Panc1 (cell line): ENCODE measurements around the gene GLUL. TPM values are rescaled to one million over a fixed set of nuclear protein-coding genes. Genes with fewer than 3 reads are reported as not detected.

Experiments used
- ATAC-seq: fragments of 200-7000 bp; cut with Tn5 transposase; 2 replicates; pipeline ENCODE4 v1.9.1; 2020; ENCODE audit warnings: mild to moderate bottlenecking, moderate library complexity
- Bru-seq: library from RNA; stranded (reverse); fragments of 400-500 nt; gene quantifications from one replicate; lab custom pipeline; 2021; lab: Mats Ljungman, UMichigan
- BruChase-seq, 2 experiments: library from RNA; stranded (reverse); fragments of 400-500 nt; gene quantifications; one replicate each; lab custom pipeline; 2021; lab: Mats Ljungman, UMichigan
- BruUV-seq: library from RNA; stranded (reverse); fragments of 400-500 nt; replicated peaks from 2 replicates; lab custom pipeline; 2021; lab: Mats Ljungman, UMichigan
- CTCF ChIA-PET: fragments of 300-600 bp; sonication (Branson Sonifier 250); formaldehyde crosslinking; loops from one replicate; lab custom pipeline; 2022; ENCODE audit warnings: antibody characterized with exemption; lab: Charles Lee
- POLR2A ChIA-PET: fragments of 300-600 bp; sonication (Branson Sonifier 250); formaldehyde crosslinking; loops from one replicate; lab custom pipeline; 2022; ENCODE audit warnings: antibody characterized with exemption; lab: Charles Lee
- DNase-seq: peaks from one replicate; pipeline ENCODE4 v3.0.0-alpha.2; 2010; ENCODE audit warnings: low read depth, low spot score
- H3K27ac ChIP-seq: 2 replicates; pipeline ENCODE4 v1.5.1; 2011; ENCODE audit warnings: mild to moderate bottlenecking, low read length, inconsistent platforms
- H3K27me3 ChIP-seq: fragments of 200-500 bp; sonication (Bioruptor generic); 2 replicates; pipeline ENCODE4 v1.6.0; 2014; ENCODE audit warnings: low read length, inconsistent platforms; ENCODE audit not compliant: control insufficient read depth, insufficient read depth
- H3K36me3 ChIP-seq: fragments of 200-500 bp; sonication (Bioruptor generic); 2 replicates; pipeline ENCODE4 v1.5.1; 2014; ENCODE audit warnings: inconsistent platforms, mild to moderate bottlenecking, low read length, moderate library complexity; ENCODE audit not compliant: control insufficient read depth, insufficient read depth
- H3K4me1 ChIP-seq: 2 replicates; pipeline ENCODE4 v1.5.1; 2011; ENCODE audit warnings: inconsistent platforms, mild to moderate bottlenecking, low read length, moderate library complexity; ENCODE audit not compliant: control insufficient read depth, insufficient read depth
- H3K4me3 ChIP-seq, 2 experiments: 2 replicates each; pipeline ENCODE4 v1.5.1; 2011 to 2012; ENCODE audit warnings: low read depth in 2 of 2, low read length in 2 of 2, mild to moderate bottlenecking in 2 of 2, inconsistent platforms in 1 of 2, moderate library complexity in 1 of 2
- H3K9me3 ChIP-seq: fragments of 200-500 bp; sonication (Bioruptor generic); 2 replicates; pipeline ENCODE4 v1.5.1; 2014; ENCODE audit warnings: low read depth, mild to moderate bottlenecking, inconsistent platforms, low read length, moderate library complexity; ENCODE audit not compliant: control insufficient read depth, insufficient read depth
- POLR2AphosphoS5 ChIP-seq: IDR thresholded peaks from 2 replicates; pipeline ENCODE4 v1.6.1; 2012; ENCODE audit warnings: mild to moderate bottlenecking, low read depth, low read length, moderate library complexity
- SIN3A ChIP-seq: IDR thresholded peaks from 2 replicates; pipeline ENCODE4 v1.6.1; 2012; ENCODE audit warnings: low read depth, mild to moderate bottlenecking, low read length, moderate library complexity, borderline replicate concordance; ENCODE audit not compliant: insufficient read depth
- TCF7L2 ChIP-seq: IDR thresholded peaks from 2 replicates; pipeline ENCODE4 v1.6.1; 2011; ENCODE audit warnings: mild to moderate bottlenecking, low read depth, low read length, inconsistent platforms
- in situ Hi-C: cut with HindIII; loops from 2 replicates; pipeline ENCODE4 v1.10.0; 2016; ENCODE audit warnings: low sequenced_read_pairs, low pct_unique_long_range_greater_than_20kb
- intact Hi-C: fragments of 100-400 bp; cut with micrococcal nuclease; formaldehyde crosslinking; loops from one replicate; pipeline ENCODE4 v1.10.0; 2022; ENCODE audit not compliant: unreplicated experiment
- long read RNA-seq: library from polyadenylated mRNA; unstranded; transcript quantifications from one replicate; pipeline ENCODE4 v2.0.0, GENCODE V29; 2021; ENCODE audit not compliant: unreplicated experiment
- polyA plus RNA-seq: library from polyadenylated mRNA; unstranded; fragments of >200 nt; gene quantifications from one replicate; pipeline ENCODE4 v1.2.1, GENCODE V29; 2012; ENCODE audit warnings: missing spikeins; ENCODE audit not compliant: insufficient read length
- total RNA-seq: library from RNA; stranded (reverse); gene quantifications from one replicate; pipeline ENCODE4 v1.2.1, GENCODE V29; 2021; ENCODE audit not compliant: unreplicated experiment
- TF ChIP-seq, protein P1 (sequence below), 2 experiments: IDR thresholded peaks; 2 replicates each; pipeline ENCODE4 v1.6.1; 2011 to 2012; ENCODE audit warnings: low read depth in 2 of 2, control low read depth in 1 of 2, low read length in 1 of 2, mild to moderate bottlenecking in 1 of 2, moderate library complexity in 1 of 2; ENCODE audit not compliant: insufficient read depth in 1 of 2
- TF ChIP-seq, protein P2 (sequence below): fragments of 450-650 bp; IDR thresholded peaks from 2 replicates; pipeline ENCODE4 v1.5.1; 2017; ENCODE audit warnings: mild to moderate bottlenecking

Gene GLUL
- total RNA-seq = 55.2 TPM
- polyA plus RNA-seq = 42.7 TPM
- Bru-seq, nascent RNA = percentile 72 among the genes with signal in this experiment
- percentile 92 among the genes with signal in this experiment for BruChase-seq, experiment 1, labeled RNA remaining after a 2-hour chase
- BruChase-seq, experiment 2, labeled RNA remaining after a 6-hour chase = percentile 92 among the genes with signal in this experiment
- long read RNA-seq, full-length matches to known transcripts = 50 of 66 reads
- long read RNA-seq, partial matches to known transcripts = 3 of 66 reads
- long read RNA-seq, other reads (novel, unspliced or antisense) = 13 of 66 reads

DNA sequence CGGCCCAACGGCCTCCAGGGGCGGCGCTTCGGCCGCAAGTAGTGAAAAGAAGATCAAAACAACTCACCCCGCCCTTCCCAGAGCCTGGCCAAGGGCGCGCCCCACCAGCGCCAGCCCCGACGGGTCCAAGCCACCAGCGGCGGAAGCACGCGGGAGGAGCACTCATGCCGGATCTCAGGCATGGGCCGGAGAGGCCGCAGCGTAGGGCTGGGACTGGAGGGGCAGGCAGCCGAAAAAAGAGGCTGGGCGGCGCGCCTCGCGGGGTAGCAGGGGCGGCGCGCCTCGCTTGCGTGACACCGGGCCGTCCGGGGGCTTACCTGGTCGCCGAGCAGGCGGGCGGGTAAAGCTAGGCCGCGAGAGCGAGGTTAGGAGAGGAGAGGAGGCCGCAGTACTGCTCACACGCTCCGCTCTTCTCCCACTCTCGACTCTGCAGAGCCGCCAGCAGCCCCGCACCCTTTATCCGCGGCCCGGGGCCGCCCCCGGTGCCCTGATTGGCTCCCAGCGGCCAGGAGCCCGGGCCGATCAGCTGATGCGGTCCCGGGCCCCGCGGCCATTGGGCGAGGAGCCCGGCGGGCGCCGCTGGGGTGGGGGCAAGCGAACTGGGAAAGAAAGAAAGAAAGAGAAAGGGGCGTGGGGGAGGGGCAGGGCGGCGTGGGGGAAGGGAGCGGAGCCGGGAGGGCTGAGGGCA, at the start of gene GLUL:
Gene GLUL, minus strand, starts transcription at position 429 of the 688 bp plus-strand sequence. CDS start 3,053 bp downstream, outside the sequence.
- in situ Hi-C loops (no loop called here), intact Hi-C loops (loop anchor here (5.0 kb wide), 1 partner anchor 69 kb away; no protein-coding TSS in a partner anchor)
- Histone ChIP-seq H3K27me3 (peaks cover 11% of the 10 kb centered on the region), H3K36me3 (peaks cover 4% of the 10 kb centered on the region), H3K4me3 (peak within 1 kb of the TSS; percentile 57 to 64), H3K27ac (peak within 1 kb of the TSS; percentile 72), H3K4me1 (peaks cover 2% of the 10 kb centered on the region; the same call in 1 of the 2 replicates), H3K9me3 (no peaks in the 10 kb centered on the region)
- DNase-seq (no peak), ATAC-seq (peak; percentile 95)
- TF ChIP-seq, protein P1, sequence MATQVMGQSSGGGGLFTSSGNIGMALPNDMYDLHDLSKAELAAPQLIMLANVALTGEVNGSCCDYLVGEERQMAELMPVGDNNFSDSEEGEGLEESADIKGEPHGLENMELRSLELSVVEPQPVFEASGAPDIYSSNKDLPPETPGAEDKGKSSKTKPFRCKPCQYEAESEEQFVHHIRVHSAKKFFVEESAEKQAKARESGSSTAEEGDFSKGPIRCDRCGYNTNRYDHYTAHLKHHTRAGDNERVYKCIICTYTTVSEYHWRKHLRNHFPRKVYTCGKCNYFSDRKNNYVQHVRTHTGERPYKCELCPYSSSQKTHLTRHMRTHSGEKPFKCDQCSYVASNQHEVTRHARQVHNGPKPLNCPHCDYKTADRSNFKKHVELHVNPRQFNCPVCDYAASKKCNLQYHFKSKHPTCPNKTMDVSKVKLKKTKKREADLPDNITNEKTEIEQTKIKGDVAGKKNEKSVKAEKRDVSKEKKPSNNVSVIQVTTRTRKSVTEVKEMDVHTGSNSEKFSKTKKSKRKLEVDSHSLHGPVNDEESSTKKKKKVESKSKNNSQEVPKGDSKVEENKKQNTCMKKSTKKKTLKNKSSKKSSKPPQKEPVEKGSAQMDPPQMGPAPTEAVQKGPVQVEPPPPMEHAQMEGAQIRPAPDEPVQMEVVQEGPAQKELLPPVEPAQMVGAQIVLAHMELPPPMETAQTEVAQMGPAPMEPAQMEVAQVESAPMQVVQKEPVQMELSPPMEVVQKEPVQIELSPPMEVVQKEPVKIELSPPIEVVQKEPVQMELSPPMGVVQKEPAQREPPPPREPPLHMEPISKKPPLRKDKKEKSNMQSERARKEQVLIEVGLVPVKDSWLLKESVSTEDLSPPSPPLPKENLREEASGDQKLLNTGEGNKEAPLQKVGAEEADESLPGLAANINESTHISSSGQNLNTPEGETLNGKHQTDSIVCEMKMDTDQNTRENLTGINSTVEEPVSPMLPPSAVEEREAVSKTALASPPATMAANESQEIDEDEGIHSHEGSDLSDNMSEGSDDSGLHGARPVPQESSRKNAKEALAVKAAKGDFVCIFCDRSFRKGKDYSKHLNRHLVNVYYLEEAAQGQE (IDR thresholded peaks at IDR 0.05; ENCODE audit: insufficient read depth in 1 of 2, low read depth in 2 of 2, low read length in 1 of 2) = no peak
- TF ChIP-seq POLR2AphosphoS5 (peak; percentile 76), TCF7L2 (peak; percentile 76)
- ChIA-PET CTCF (no interaction called here), POLR2A (interaction anchor here (0.6 to 0.7 kb wide), 2 partner anchors 112 to 1065 kb away, joined by 3 read pairs; no protein-coding TSS in a partner anchor)
- no TSS peak for BruUV-seq

DNA sequence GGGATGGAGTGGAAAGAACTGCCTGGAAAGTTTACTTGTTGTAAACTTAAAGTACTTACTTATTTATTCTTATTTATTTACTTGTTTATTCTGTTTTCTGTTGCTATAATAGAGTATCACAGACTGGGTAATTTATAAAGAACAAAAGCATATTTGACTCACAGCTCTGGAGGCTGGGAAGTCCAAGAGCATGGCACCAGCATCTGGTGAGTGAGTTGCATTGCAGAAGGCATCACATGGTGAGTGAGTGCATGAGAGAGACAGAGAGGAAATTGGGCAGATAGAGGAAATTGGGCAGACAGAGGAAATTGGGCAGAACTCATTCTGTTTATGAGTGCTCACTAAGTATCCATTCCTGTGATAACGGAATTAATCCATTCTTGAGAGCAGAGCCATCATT, 46.7 kb upstream of the GLUL start:
- ATAC-seq = no peak

More for the DNA sequence above, 46.7 kb upstream of the GLUL start:
- intact Hi-C loops = no loop called here
- ChIA-PET CTCF (no interaction called here), POLR2A (no interaction called here)
- in situ Hi-C loops = no loop called here
- H3K27me3 ChIP-seq = no peaks in the 10 kb centered on the region
- TF ChIP-seq SIN3A (no peak), TCF7L2 (no peak), POLR2AphosphoS5 (no peak)
- TF ChIP-seq, protein P2, sequence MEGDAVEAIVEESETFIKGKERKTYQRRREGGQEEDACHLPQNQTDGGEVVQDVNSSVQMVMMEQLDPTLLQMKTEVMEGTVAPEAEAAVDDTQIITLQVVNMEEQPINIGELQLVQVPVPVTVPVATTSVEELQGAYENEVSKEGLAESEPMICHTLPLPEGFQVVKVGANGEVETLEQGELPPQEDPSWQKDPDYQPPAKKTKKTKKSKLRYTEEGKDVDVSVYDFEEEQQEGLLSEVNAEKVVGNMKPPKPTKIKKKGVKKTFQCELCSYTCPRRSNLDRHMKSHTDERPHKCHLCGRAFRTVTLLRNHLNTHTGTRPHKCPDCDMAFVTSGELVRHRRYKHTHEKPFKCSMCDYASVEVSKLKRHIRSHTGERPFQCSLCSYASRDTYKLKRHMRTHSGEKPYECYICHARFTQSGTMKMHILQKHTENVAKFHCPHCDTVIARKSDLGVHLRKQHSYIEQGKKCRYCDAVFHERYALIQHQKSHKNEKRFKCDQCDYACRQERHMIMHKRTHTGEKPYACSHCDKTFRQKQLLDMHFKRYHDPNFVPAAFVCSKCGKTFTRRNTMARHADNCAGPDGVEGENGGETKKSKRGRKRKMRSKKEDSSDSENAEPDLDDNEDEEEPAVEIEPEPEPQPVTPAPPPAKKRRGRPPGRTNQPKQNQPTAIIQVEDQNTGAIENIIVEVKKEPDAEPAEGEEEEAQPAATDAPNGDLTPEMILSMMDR = no peak
- TF ChIP-seq, protein P1 (IDR thresholded peaks at IDR 0.05; ENCODE audit: insufficient read depth in 1 of 2, low read depth in 2 of 2, low read length in 1 of 2) = no peak
- no peaks in the 10 kb centered on the region for H3K36me3 ChIP-seq
- H3K27ac ChIP-seq = no peak overlapping the region
- H3K4me1 ChIP-seq = no peaks in the 10 kb centered on the region
- no TSS peak for BruUV-seq
- H3K9me3 ChIP-seq = no peaks in the 10 kb centered on the region
- DNase-seq = no peak
- no peak overlapping the region for H3K4me3 ChIP-seq
